ENCODE data around the gene SCAANT1. TPM values are rescaled to one million over a fixed set of nuclear protein-coding genes. Genes with fewer than 3 reads are reported as not detected.

The SCAANT1 gene
- total RNA-seq, 2 experiments from 2014 or later = 1.8 TPM; not detected in 1

GRCh38 chr3:63946753-63947152 lies 34.6 kb upstream of the SCAANT1 start:
- no peak overlapping the region for H3K27ac Mint-ChIP-seq

GRCh38 chr3:63945558-63946096 lies 33.4 kb upstream of the SCAANT1 start:
- Mint-ChIP-seq H3K9me3 (no peaks in the 10 kb centered on the region), H3K4me3 (no peak overlapping the region), H3K4me1 (peaks cover 38% of the 10 kb centered on the region), H3K27ac (no peak overlapping the region), H3K27me3 (no peaks in the 10 kb centered on the region), H3K36me3 (peaks cover 31% of the 10 kb centered on the region)
- no peak for ATAC-seq (ENCODE audit: low read depth)
- POLR2A ChIA-PET = interaction anchor here (0.9 kb wide), 1 partner anchor 23 kb away, joined by 3 read pairs; no protein-coding TSS in a partner anchor
- DNase-seq = no peak

More at GRCh38 chr3:63946753-63947152, 34.6 kb upstream of the SCAANT1 start:
- no peak for ATAC-seq (ENCODE audit: low read depth)
- Mint-ChIP-seq H3K27me3 (no peaks in the 10 kb centered on the region), H3K36me3 (peaks cover 30% of the 10 kb centered on the region), H3K4me3 (no peak overlapping the region), H3K4me1 (peaks cover 45% of the 10 kb centered on the region), H3K9me3 (no peaks in the 10 kb centered on the region)
- POLR2A ChIA-PET = no interaction called here
- no peak for DNase-seq

- peaks cover 36% of the 10 kb centered on the region for H3K36me3 Mint-ChIP-seq
- peaks cover 38% of the 10 kb centered on the region for H3K4me1 Mint-ChIP-seq
- DNase-seq (no peak), ATAC-seq (ENCODE audit: low read depth) (peak; percentile 67)
- peak overlapping the region; percentile 85 for H3K27ac Mint-ChIP-seq
- no peak overlapping the region for H3K4me3 Mint-ChIP-seq
- H3K9me3 Mint-ChIP-seq = no peaks in the 10 kb centered on the region
- H3K27me3 Mint-ChIP-seq = no peaks in the 10 kb centered on the region
- POLR2A ChIA-PET = interaction anchor here (0.9 kb wide), 1 partner anchor 77 kb away, joined by 4 read pairs; no protein-coding TSS in a partner anchor
Observed at GRCh38 chr3:63943678-63944077, 31.5 kb upstream of the SCAANT1 start.

DNA sequence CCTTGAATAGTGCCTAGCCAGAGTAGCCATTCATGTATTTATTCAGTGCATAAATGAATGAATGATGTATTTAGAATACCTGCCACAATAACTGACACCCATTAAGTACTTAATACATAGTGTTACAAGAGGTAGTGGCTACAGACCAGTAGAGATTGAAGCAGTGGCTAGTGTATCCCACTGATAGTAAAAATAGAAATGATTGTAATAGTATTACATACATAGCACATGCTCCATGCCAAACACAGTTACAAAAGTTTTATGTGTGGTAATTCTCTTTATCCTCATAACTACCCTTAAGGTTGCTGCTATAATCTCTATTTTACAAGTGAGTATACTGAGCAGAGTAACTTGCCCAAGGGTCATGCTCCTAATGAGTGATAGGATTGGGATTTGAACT lies 30.3 kb upstream of the SCAANT1 start:
- H3K27me3 Mint-ChIP-seq = no peaks in the 10 kb centered on the region
- H3K36me3 Mint-ChIP-seq = peaks cover 32% of the 10 kb centered on the region
- H3K4me1 Mint-ChIP-seq = peaks cover 42% of the 10 kb centered on the region
- H3K9me3 Mint-ChIP-seq = no peaks in the 10 kb centered on the region
- POLR2A ChIA-PET = no interaction called here
- DNase-seq = no peak
- ATAC-seq (ENCODE audit: low read depth) = no peak
- peak overlapping the region; percentile 85 for H3K27ac Mint-ChIP-seq
- no peak overlapping the region for H3K4me3 Mint-ChIP-seq

GRCh38 chr3:63940389-63940757 lies 28.2 kb upstream of the SCAANT1 start:
- Mint-ChIP-seq H3K4me3 (no peak overlapping the region), H3K4me1 (peaks cover 45% of the 10 kb centered on the region), H3K9me3 (no peaks in the 10 kb centered on the region), H3K27ac (no peak overlapping the region), H3K27me3 (no peaks in the 10 kb centered on the region), H3K36me3 (peaks cover 33% of the 10 kb centered on the region)
- ATAC-seq (ENCODE audit: low read depth) = no peak
- no peak for DNase-seq
- POLR2A ChIA-PET = no interaction called here

- DNase-seq (no peak), ATAC-seq (ENCODE audit: low read depth) (no peak)
- no peaks in the 10 kb centered on the region for H3K27me3 Mint-ChIP-seq
- no peaks in the 10 kb centered on the region for H3K9me3 Mint-ChIP-seq
- peaks cover 56% of the 10 kb centered on the region for H3K4me1 Mint-ChIP-seq
- H3K4me3 Mint-ChIP-seq = no peak overlapping the region
- POLR2A ChIA-PET = interaction anchor here (1.0 to 1.3 kb wide), 2 partner anchors 26 to 85 kb away, joined by 3 read pairs; partner anchors contain the start of genes PSMD6 and SCAANT1
- H3K36me3 Mint-ChIP-seq = peaks cover 20% of the 10 kb centered on the region
- peak overlapping the region; percentile 44 for H3K27ac Mint-ChIP-seq
Observed at GRCh38 chr3:63937661-63938651, 25.8 kb upstream of the SCAANT1 start.

- ATAC-seq (ENCODE audit: low read depth) = no peak
- POLR2A ChIA-PET = interaction anchor here (0.7 to 1.3 kb wide), 2 partner anchors 25 to 87 kb away, joined by 3 read pairs; partner anchors contain the start of gene SCAANT1
Observed at GRCh38 chr3:63936925-63937324, 24.7 kb upstream of the SCAANT1 start.

GRCh38 chr3:63934041-63934866 lies 22.1 kb upstream of the SCAANT1 start:
- Mint-ChIP-seq H3K27ac (peak overlapping the region; percentile 84), H3K4me3 (peak overlapping the region; percentile 72), H3K9me3 (no peaks in the 10 kb centered on the region), H3K4me1 (peaks cover 63% of the 10 kb centered on the region), H3K27me3 (no peaks in the 10 kb centered on the region), H3K36me3 (peaks cover 11% of the 10 kb centered on the region)
- peak; percentile 83 for ATAC-seq (ENCODE audit: low read depth)
- POLR2A ChIA-PET = no interaction called here
- no peak for DNase-seq

More at GRCh38 chr3:63936925-63937324, 24.7 kb upstream of the SCAANT1 start:
- Mint-ChIP-seq H3K4me1 (peaks cover 61% of the 10 kb centered on the region), H3K27me3 (no peaks in the 10 kb centered on the region), H3K27ac (no peak overlapping the region), H3K9me3 (no peaks in the 10 kb centered on the region), H3K4me3 (no peak overlapping the region), H3K36me3 (peaks cover 17% of the 10 kb centered on the region)
- no peak for DNase-seq

DNA sequence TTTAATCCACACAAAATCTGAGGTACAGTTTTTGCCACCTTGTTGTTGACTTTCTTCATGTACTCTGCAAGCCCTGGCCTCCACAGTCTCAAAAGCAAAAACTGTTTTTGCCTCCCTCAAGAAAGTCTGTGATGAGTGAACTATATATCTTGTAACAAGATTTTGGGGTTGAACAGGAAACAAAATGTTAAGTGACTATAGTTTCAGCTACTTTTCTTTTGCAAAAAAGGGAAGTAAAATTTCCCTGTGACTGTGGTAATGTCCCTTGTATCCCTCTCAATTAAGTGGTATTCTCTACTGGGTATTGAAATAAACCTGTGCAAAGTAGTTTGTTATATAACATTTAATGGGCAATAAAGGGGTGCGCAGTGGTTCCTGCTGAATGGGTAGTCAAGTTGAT lies 21.3 kb upstream of the SCAANT1 start:
- peaks cover 59% of the 10 kb centered on the region for H3K4me1 Mint-ChIP-seq
- H3K27me3 Mint-ChIP-seq = no peaks in the 10 kb centered on the region
- peak overlapping the region; percentile 84 for H3K27ac Mint-ChIP-seq
- peak overlapping the region; percentile 72 for H3K4me3 Mint-ChIP-seq
- no peaks in the 10 kb centered on the region for H3K9me3 Mint-ChIP-seq
- no peak for ATAC-seq (ENCODE audit: low read depth)
- H3K36me3 Mint-ChIP-seq = peaks cover 11% of the 10 kb centered on the region
- POLR2A ChIA-PET = no interaction called here
- no peak for DNase-seq

- H3K36me3 Mint-ChIP-seq = peaks cover 11% of the 10 kb centered on the region
- POLR2A ChIA-PET = no interaction called here
- ATAC-seq (ENCODE audit: low read depth) (no peak), DNase-seq (no peak)
- peak overlapping the region; percentile 72 for H3K4me3 Mint-ChIP-seq
- H3K27ac Mint-ChIP-seq = peak overlapping the region; percentile 67
- peaks cover 53% of the 10 kb centered on the region for H3K4me1 Mint-ChIP-seq
- no peaks in the 10 kb centered on the region for H3K9me3 Mint-ChIP-seq
- no peaks in the 10 kb centered on the region for H3K27me3 Mint-ChIP-seq
Observed at GRCh38 chr3:63932509-63933212, 20.5 kb upstream of the SCAANT1 start.

DNA sequence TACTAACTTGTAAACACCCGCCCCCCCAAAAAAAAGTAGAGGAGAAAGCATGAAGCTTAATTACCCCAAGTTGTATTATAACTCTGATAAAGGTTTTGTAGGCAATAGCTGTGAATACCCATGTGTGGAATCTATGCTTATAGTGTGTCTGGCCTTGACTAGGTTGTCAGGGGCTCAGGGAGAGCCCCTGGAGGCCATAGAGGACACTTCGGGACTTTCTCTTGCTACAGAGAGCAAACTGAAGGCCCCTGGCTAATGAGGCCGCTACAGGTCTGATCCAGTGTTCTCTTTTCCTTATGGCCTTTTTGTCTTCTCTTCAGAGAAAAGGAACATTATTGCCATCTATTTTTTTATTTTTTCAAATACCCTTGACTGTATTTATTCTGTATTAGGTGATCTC lies 19.1 kb upstream of the SCAANT1 start:
- peaks cover 8% of the 10 kb centered on the region for H3K36me3 Mint-ChIP-seq
- no peaks in the 10 kb centered on the region for H3K27me3 Mint-ChIP-seq
- H3K9me3 Mint-ChIP-seq = no peaks in the 10 kb centered on the region
- H3K4me1 Mint-ChIP-seq = peaks cover 44% of the 10 kb centered on the region
- H3K4me3 Mint-ChIP-seq = no peak overlapping the region
- POLR2A ChIA-PET = no interaction called here
- ATAC-seq (ENCODE audit: low read depth) (no peak), DNase-seq (no peak)
- H3K27ac Mint-ChIP-seq = no peak overlapping the region

DNA sequence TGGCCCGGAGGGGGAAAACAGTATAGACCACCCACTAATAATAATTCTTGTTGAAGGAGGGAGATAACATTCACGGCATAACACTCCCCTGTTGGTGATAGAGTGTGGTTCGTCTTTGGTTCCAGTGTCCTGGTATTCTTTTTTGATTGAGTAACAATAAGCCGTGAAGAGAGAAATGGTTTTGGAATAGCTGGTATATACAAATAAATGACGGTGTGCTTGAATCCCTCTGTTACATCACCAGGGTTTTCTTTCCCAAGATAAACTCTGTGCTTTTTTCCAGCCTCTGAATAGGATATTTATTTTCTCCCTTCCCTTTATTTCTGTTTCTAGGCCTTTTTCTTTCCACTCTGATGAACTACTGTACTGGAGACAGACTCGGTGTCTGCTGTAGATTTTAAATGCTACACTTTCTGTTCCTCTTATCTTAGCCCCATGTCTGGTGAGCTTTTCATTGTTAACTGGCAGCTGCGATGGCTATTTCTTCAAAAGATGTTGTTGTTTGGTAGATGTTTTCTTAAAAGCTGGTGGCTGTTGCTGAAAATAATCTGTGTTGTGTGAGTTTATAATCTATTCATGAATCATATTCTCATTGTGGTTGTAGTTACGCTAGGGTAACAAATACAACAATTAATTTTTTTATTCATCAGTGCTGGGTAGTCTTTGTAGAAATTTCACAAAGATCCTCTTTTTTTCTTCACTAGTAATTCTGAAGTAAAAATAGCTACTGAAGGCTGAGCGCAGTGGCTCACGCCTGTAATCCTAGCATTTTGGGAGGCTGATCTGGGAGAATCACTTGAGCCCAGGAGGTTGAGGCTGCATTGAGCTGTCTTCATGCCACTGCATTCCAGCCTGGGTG lies 15.5 kb upstream of the SCAANT1 start:
- Mint-ChIP-seq H3K27ac (no peak overlapping the region), H3K27me3 (no peaks in the 10 kb centered on the region), H3K4me1 (peaks cover 25% of the 10 kb centered on the region), H3K9me3 (no peaks in the 10 kb centered on the region), H3K36me3 (peaks cover 35% of the 10 kb centered on the region), H3K4me3 (no peak overlapping the region)
- ATAC-seq (ENCODE audit: low read depth) (no peak), DNase-seq (no peak)
- POLR2A ChIA-PET = no interaction called here

Measured in activated naive CD8-positive, alpha-beta T cell treated with anti-CD3 and anti-CD28 coated beads, Interleukin-2, amount 10 ng/mL, durations not matched to agents 7 days and 5 days (primary cell).